ENCODE data around the gene HNRNPA1L2. TPM values are rescaled to one million over a fixed set of nuclear protein-coding genes. Genes with fewer than 3 reads are reported as not detected.

HNRNPA1L2 gene
- total and polyA plus RNA-seq, 10 of the 15 experiments (the other 5 are each of a cell fraction or from before 2014, with no cell fraction given), result 3.3 to 12.0 (median 7.8) TPM

GRCh38 chr13:52599848-52600603 lies 42.2 kb upstream of the HNRNPA1L2 start:
- Histone ChIP-seq H3K79me2 (ENCODE audit: control insufficient read depth, insufficient read depth, low read length) (no peaks in the 10 kb centered on the region), H3K4me1 (ENCODE audit: control insufficient read depth, insufficient read depth, low read length) (no peaks in the 10 kb centered on the region), H3K4me3 (peak overlapping the region; percentile 50), H2AFZ (ENCODE audit: control insufficient read depth, low read depth, low read length) (peak overlapping the region; percentile 18), H4K20me1 (ENCODE audit: control insufficient read depth, insufficient read depth) (no peaks in the 10 kb centered on the region), H3K27ac (ENCODE audit: control insufficient read depth, insufficient read depth) (no peak overlapping the region), H3K27me3 (replicated peaks in 1 of 2; ENCODE audit: control insufficient read depth in 2 of 2, insufficient read depth in 2 of 2, low read length in 1 of 2) (peaks cover 0 to 1% of the 10 kb centered on the region in 2 experiments; a peak in 1 of 4 replicates), H3K4me2 (ENCODE audit: control insufficient read depth, insufficient read depth) (peak overlapping the region; percentile 26; the same call in 1 of the 2 replicates), H3K9ac (ENCODE audit: control insufficient read depth, insufficient read depth, low read length) (no peak overlapping the region), H3K9me3 (replicated peaks; ENCODE audit: control insufficient read depth, insufficient read depth, low read length) (no peaks in the 10 kb centered on the region), H3K36me3 (ENCODE audit: control insufficient read depth in 2 of 2, insufficient read depth in 2 of 2, low read length in 1 of 2) (no peaks in the 10 kb centered on the region)
- in situ Hi-C loops (cut with MboI), result loop anchor here (10.0 kb wide), 1 partner anchor 205 kb away; no protein-coding TSS in a partner anchor
- no TSS peak for BruUV-seq (replicated peaks)
- intact Hi-C loops (cut with micrococcal nuclease; ENCODE audit: unreplicated experiment), result no loop called here
- ChIA-PET SMC1A (ENCODE audit: uncharacterized antibody, unreplicated experiment) (no interaction called here), POLR2A (no interaction called here), RAD21 (ENCODE audit: unreplicated experiment) (no interaction called here), CTCF (interaction anchor here (0.6 kb wide), 1 partner anchor 368 kb away, joined by 4 read pairs; no protein-coding TSS in a partner anchor)
- 29% methylated on average over 49 of the region's 73 CpGs for WGBS (ENCODE audit: insufficient coverage, insufficient replicate concordance, low lambda C conversion rate, missing lambda C conversion rate)
- DNase-seq (ENCODE audit: low read depth, low spot score) (no peak), ATAC-seq (peak; percentile 74), FAIRE-seq (no peak)
- peak in 1 of 2 experiments; percentile 88; a peak in 2 of 4 replicates for TF ChIP-seq BHLHE40 (IDR thresholded peaks at IDR 0.05; ENCODE audit: borderline replicate concordance in 1 of 2, low read depth in 2 of 2, low read length in 1 of 2)
- no peak for TF ChIP-seq JUNB (IDR thresholded peaks at IDR 0.05)
- no peak for TF ChIP-seq ZNF217 (IDR thresholded peaks at IDR 0.05)
- TF ChIP-seq ZBTB40 (IDR thresholded peaks at IDR 0.05; ENCODE audit: borderline replicate concordance), result no peak
- peak; percentile 61 for TF ChIP-seq IKZF1 (conservative IDR thresholded peaks at IDR 0.05)
- TF ChIP-seq BCLAF1 (IDR thresholded peaks at IDR 0.05), result no peak
- no peak for TF ChIP-seq NFIC (IDR thresholded peaks at IDR 0.05; ENCODE audit: low read depth, low read length)
- TF ChIP-seq USF1 (IDR thresholded peaks at IDR 0.05; ENCODE audit: borderline replicate concordance, extremely low read length, insufficient read depth, low read depth, low read length), result no peak
- TF ChIP-seq GATAD2B (conservative IDR thresholded peaks at IDR 0.05; ENCODE audit: low read depth), result peak; percentile 70
- no peak for TF ChIP-seq IRF5 (IDR thresholded peaks at IDR 0.05; ENCODE audit: borderline replicate concordance)
- peak; percentile 52 for TF ChIP-seq NR2F1 (conservative IDR thresholded peaks at IDR 0.05)
- no peak for TF ChIP-seq CREM (IDR thresholded peaks at IDR 0.05; ENCODE audit: low read depth)

All from GM12878 (cell line).